ENCODE data around the gene NPAS3. TPM values are rescaled to one million over a fixed set of nuclear protein-coding genes. Genes with fewer than 3 reads are reported as not detected.

Gene NPAS3
- total RNA-seq, 1 donor: 0.86 TPM

DNA sequence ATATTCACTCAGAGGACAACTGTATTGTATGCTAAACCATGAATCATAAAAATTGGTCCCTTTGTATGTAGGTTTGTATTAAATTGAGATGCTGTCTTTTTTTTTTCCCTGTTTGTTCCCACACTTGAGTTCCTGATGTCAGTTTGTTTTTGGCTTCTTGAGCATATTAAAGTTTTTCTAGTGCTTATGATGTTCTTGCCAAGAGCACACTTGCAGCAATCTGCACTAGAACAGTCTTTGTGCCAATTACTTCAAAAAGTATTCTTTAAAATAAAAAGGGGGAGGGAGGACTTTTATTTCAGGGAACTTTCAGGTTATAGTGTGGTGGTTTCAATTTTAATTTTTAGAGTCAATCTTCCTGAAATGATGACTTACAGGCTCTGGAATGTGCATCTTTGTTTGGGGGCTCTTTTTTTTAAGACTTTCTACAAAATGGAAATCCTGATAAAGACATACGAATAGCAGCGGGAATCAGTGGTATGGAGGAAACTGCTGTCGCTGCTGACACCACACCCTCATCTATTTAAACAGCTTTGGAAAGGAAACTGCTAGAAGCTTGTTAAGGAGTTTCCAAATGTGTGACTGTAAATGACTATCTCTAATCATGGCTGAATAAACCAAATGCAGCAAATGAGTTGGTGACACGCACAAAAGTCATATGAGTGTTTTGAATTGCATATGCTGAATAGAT lies 823.6 kb downstream of the NPAS3 start:
- no peak overlapping the region for H3K4me3 ChIP-seq (ENCODE audit: low read depth, low read length)
- no peak for DNase-seq (ENCODE audit: low read depth)
- TF ChIP-seq, protein P1, sequence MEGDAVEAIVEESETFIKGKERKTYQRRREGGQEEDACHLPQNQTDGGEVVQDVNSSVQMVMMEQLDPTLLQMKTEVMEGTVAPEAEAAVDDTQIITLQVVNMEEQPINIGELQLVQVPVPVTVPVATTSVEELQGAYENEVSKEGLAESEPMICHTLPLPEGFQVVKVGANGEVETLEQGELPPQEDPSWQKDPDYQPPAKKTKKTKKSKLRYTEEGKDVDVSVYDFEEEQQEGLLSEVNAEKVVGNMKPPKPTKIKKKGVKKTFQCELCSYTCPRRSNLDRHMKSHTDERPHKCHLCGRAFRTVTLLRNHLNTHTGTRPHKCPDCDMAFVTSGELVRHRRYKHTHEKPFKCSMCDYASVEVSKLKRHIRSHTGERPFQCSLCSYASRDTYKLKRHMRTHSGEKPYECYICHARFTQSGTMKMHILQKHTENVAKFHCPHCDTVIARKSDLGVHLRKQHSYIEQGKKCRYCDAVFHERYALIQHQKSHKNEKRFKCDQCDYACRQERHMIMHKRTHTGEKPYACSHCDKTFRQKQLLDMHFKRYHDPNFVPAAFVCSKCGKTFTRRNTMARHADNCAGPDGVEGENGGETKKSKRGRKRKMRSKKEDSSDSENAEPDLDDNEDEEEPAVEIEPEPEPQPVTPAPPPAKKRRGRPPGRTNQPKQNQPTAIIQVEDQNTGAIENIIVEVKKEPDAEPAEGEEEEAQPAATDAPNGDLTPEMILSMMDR (IDR thresholded peaks at IDR 0.05; ENCODE audit: insufficient read depth, low read depth, low read length): no peak

DNA sequence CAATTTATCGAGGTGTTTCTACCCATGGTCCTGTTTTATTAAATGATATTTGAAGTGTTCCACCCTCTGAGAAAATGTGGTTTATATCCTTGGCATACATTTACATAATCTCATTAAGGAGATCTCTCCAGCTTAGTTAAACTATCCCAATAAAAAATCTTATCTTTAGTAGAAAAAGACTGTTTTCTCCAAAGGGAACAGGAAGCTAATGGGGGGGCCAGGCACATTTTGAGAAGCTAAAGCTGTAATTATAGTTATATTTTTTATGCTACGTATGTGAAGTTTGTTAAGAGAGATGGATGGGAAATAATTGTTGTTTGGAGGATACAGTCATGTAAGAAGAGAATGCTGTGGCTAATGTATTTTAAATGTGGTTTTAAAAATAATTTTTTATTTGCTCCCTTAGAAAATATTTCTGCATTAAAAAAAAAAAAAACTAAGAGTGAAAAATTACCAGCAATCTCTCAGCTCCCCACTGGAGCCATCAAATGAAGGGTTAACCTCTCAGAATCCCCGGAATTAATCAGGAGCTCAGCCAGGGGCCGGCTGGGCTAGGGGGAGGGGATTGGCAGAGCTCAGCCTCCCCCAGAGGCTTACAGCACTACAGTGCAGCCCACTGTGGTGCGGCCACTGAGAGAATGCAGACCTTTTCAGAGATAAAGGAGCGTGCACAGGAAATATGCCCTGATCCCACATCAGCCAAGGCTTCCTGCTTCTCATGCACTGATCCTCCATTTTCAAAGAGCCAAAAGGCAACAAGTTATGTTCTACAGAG lies 826.4 kb downstream of the NPAS3 start:
- peak; percentile 71 for DNase-seq (ENCODE audit: low read depth)
- TF ChIP-seq, protein P1 (IDR thresholded peaks at IDR 0.05; ENCODE audit: insufficient read depth, low read depth, low read length): no peak
- no peak overlapping the region for H3K4me3 ChIP-seq (ENCODE audit: low read depth, low read length)

DNA sequence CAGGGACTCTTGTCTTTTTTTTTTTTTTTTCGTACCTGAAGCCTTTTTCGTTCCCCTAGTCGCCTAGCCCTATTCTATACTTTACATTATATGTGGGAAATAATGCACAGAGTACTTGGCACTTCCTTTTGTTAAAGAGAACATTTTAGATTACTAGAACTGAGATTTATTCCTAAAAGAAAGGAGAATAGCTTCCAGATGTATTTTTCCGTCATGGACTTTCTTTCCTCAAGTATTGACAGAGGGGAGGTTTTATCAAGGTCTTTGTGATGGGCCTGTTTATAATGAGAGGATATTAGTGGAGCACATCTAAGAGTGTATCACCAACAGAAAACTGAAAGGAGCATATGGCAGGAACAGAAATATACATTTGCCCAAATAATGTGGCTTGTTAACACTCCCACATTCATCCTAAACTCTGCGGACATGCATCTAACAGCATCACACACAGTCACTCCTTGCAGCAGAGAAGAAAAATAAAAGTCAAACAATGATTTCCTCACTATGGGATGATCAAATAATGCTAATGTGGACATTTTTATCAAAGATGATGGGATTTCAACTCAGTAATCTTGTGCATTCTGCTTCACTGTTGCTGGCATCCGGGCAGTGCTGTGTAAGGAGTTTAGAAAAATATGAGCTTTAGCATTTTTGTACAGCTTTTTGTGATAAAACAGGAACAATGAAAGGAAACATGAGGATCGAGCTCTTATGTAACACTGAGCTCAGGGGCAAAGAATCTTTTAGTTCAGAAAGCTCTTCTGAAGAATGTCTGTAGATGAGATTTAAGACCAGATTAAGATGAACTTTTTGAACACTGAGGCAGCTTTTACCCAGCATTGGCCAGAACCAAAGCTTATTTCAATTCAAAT lies 829.1 kb downstream of the NPAS3 start:
- TF ChIP-seq, protein P1 (IDR thresholded peaks at IDR 0.05; ENCODE audit: insufficient read depth, low read depth, low read length): no peak
- DNase-seq (ENCODE audit: low read depth): no peak
- H3K4me3 ChIP-seq (ENCODE audit: low read depth, low read length): no peak overlapping the region

DNA sequence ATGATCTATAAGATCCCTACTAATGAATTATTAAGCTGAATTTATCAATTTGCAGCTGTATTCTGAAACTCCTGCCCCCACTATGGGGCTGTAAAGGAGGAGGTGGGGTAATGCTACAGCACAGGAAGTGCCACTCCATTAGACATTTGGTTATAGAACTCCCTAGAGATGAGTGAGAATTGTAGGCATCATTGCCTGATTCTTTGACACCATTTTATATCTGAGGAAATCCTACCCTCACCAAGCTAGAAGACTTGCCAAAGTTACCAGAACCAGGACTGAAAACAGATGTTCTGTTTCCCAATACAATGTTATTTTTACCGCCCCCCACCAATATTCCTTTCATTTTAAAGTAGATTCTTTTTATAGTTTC lies 829.8 kb downstream of the NPAS3 start:
- TF ChIP-seq, protein P1 (IDR thresholded peaks at IDR 0.05; ENCODE audit: insufficient read depth, low read depth, low read length): no peak
- DNase-seq (ENCODE audit: low read depth): no peak
- no peak overlapping the region for H3K4me3 ChIP-seq (ENCODE audit: low read depth, low read length)

DNA sequence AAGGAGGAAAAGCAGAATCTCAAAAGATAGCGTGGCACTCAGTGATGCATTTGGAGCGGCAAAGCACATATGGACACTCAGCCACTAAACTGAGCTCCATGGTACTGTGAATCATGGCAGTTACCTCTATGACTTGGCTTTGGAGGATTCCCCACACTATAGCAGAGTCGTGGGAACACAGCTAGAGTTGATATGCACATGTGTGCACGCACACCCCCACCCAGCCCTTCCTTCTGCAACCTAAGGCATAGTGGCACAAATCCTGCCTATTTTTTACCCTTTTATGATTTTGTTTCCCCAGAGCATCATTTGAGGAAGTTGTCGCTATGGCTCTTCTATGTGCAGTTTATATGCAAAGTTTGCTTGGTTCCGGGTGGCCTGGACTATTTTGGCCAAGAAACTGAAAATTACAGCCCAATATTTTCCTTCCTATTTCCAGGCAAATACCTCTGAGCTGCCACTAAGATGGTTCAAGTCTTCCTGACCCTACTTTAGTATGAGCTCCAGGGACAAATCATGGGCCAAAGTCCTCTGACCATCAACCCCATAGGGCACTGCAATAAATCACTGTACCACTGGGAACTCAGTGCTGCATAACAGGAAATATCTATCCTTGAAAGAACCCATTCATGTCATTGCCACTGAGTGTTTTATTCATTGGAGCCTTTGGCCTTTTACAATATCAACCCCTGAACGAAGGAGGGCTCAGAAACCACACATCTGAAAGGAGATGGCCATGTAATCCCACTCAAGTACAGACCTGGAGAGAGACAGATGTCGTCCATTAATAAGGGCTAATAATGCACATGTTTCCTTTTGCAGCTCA lies 834.7 kb downstream of the NPAS3 start:
- TF ChIP-seq, protein P1 (IDR thresholded peaks at IDR 0.05; ENCODE audit: insufficient read depth, low read depth, low read length): no peak
- DNase-seq (ENCODE audit: low read depth): no peak
- H3K4me3 ChIP-seq (ENCODE audit: low read depth, low read length): no peak overlapping the region

DNA sequence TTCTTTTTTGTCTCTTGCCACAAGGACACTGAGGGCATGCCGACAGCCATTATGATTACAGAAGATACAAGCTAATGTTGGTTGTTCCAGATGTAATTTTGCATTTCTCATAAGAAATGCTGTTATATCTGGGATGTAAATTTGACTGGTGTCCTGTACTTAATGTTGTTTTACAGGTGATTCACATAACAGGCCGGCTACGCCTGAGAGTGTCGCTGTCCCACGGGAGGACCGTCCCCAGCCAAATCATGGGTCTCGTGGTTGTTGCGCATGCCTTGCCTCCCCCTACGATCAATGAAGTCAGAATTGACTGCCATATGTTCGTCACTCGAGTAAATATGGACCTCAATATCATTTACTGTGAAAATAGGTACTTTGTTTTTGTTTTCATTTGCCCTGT lies 835.5 kb downstream of the NPAS3 start:
- H3K4me3 ChIP-seq (ENCODE audit: low read depth, low read length): no peak overlapping the region
- no peak for DNase-seq (ENCODE audit: low read depth)
- TF ChIP-seq, protein P1 (IDR thresholded peaks at IDR 0.05; ENCODE audit: insufficient read depth, low read depth, low read length): no peak

All from fibroblast of villous mesenchyme (primary cell).